22Rv1 (cell line): ENCODE data around the gene TNP1.

Experiments used
- H3K27ac ChIP-seq: fragments of 450-650 bp; 2 replicates; pipeline ENCODE4 v1.5.1; 2017
- ZFX ChIP-seq: fragments of 450-650 bp; IDR thresholded peaks from 2 replicates; pipeline ENCODE4 v1.6.1; 2017; ENCODE audit warnings: antibody characterized with exemption, borderline replicate concordance
- TF ChIP-seq, protein P1 (sequence below): fragments of 450-650 bp; IDR thresholded peaks from 2 replicates; pipeline ENCODE4 v1.5.1; 2017; ENCODE audit warnings: mild to moderate bottlenecking

TNP1 gene

DNA sequence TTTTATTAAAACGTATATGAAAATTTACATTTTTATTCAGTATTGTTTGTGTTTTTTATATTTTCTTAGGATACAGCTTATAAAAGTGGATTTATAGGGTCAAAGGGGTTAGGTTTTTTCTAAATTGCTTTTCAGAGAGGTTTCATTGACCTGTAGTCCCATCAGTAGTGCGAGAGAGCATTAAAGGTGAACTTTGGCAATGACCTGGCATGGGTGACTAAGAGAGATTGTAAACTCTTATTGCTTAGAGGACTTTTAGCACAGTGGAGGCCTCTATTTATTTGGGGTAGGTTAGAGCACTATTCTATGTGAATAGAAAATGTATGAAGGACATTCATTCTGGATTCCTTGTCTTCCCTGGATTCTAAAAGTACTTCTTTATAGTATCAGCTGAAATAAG, 16.0 kb upstream of the TNP1 start:
- TF ChIP-seq, protein P1, sequence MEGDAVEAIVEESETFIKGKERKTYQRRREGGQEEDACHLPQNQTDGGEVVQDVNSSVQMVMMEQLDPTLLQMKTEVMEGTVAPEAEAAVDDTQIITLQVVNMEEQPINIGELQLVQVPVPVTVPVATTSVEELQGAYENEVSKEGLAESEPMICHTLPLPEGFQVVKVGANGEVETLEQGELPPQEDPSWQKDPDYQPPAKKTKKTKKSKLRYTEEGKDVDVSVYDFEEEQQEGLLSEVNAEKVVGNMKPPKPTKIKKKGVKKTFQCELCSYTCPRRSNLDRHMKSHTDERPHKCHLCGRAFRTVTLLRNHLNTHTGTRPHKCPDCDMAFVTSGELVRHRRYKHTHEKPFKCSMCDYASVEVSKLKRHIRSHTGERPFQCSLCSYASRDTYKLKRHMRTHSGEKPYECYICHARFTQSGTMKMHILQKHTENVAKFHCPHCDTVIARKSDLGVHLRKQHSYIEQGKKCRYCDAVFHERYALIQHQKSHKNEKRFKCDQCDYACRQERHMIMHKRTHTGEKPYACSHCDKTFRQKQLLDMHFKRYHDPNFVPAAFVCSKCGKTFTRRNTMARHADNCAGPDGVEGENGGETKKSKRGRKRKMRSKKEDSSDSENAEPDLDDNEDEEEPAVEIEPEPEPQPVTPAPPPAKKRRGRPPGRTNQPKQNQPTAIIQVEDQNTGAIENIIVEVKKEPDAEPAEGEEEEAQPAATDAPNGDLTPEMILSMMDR: no peak
- TF ChIP-seq ZFX: no peak

DNA sequence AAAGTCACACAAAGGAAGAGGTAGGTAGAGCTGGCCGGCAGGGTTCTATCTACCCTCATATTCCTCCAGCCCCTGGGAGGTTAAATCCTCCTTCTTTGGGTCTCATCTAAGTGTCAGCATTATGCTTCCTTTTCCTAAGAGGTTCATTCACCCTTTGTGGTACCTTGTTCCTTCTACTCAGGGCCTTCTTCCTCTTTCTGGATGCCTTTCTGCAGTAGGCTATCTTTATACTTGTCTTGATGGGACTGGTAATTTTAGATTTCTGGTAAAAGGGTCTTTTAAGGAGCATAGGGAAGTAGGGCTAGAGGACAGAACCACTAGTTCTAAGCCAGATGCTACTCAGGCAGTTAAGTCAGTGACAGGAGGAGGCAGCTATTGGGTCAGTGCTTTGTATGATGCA, 13.7 kb upstream of the TNP1 start:
- TF ChIP-seq, protein P1: no peak
- no peak for TF ChIP-seq ZFX
- H3K27ac ChIP-seq: no peak overlapping the region

More for the DNA sequence above, 16.0 kb upstream of the TNP1 start:
- H3K27ac ChIP-seq: no peak overlapping the region

DNA sequence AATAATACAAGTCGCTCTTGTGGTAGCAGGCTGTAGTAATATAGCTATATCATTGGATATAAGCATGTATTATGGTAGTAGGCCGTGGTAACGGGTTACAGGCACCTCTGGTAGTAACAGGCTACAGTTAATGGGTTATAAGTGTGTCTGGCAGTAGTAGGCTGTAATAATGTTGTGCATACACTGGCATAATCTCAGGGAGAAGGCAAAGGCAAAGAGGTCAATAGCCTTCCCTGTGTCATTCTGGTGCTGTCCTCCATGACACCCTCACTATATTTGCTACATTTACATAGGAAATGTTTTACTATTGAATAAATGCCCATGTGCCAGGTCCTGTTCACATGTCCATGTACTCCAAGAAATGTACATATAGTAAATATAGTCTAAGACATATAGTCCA, 12.8 kb upstream of the TNP1 start:
- H3K27ac ChIP-seq: no peak overlapping the region
- no peak for TF ChIP-seq ZFX
- TF ChIP-seq, protein P1: no peak

DNA sequence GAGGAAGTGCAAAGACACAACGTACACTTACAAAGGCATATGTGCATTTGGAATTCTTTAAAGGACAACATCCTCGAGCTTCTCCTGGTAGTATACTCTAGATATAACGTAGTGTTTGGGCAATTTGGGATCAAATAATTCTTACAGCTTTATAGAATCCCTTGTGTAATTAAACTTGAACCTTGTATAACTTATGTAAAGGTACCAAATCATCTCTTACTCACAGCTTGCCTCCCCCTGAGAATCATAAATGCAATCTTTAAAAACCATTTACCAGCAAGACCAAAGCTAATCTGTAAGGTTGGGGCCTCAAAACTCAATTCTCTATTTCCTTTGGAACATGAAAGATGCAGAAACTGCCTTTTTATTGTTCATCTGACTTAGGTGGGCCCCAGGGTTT, 12.2 kb upstream of the TNP1 start:
- no peak overlapping the region for H3K27ac ChIP-seq
- TF ChIP-seq, protein P1: no peak
- TF ChIP-seq ZFX: no peak

DNA sequence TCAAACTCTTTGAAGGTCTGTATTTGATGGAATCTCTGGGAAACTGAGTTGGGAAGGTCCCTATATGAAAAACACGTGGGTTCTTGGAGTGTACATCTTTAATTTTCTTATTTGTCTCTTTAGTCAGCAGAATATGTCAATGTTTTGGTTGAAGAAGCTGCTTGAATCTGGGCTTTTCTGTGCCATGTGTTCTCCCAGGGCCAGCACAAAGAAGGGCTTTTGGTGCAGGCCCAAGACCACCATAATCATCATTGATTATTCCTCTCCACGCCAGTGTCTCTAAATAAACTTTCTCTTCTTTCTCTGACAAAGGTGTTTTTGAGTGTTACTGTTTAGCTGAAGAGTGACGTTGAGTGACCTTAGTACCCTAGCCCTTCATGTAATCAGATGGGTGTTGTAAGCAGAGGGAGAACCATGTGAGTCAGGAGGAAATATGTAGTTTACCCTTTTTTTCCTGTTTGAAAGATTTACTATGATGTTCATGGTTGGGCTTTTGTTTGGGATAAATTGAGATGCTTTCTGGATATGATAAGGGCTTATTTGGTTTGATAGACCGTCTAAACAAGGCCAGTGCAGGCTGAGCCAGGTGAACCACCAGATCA, 11.6 kb upstream of the TNP1 start:
- TF ChIP-seq, protein P1: no peak
- TF ChIP-seq ZFX: no peak

DNA sequence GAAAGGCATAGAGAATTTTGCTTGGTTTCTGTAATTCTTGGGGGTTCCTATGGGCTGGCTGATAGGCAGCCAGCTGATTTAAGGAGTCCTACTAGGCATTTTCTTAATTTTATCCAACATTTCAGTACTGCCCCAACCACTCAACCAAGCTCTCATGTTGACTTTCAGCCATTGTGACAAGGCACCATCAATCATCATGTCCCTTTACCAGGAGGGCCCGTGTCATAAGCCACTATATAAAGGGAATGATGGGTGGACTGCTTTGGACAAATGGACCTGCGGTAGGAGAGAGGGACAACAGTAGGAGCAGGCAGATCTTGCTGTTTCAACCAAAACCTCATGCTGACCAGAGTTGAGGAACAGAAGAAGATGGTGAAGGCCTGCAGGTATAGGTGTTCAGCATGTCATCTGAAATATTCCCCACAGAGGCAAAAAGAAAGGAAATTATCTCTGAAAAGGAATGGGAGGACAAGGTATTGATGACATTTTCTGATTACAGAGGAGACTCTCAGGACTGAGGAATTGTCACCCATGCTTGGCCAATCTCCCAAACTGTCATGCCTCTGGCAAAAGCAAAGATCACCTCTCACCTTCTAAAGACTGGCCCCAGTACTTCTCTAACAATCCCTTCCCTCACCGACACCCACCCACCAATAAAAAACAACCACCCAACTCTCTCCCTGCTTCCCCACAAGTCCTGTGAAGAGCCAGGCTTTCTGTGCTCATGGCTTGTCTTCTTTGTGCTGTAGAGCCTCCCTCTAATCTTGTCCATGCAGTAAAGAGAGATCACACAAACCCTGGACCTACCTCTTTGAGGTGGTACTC, 10.9 kb upstream of the TNP1 start:
- no peak for TF ChIP-seq ZFX
- TF ChIP-seq, protein P1: no peak
- no peak overlapping the region for H3K27ac ChIP-seq

More for the DNA sequence above, 11.6 kb upstream of the TNP1 start:
- H3K27ac ChIP-seq: no peak overlapping the region

DNA sequence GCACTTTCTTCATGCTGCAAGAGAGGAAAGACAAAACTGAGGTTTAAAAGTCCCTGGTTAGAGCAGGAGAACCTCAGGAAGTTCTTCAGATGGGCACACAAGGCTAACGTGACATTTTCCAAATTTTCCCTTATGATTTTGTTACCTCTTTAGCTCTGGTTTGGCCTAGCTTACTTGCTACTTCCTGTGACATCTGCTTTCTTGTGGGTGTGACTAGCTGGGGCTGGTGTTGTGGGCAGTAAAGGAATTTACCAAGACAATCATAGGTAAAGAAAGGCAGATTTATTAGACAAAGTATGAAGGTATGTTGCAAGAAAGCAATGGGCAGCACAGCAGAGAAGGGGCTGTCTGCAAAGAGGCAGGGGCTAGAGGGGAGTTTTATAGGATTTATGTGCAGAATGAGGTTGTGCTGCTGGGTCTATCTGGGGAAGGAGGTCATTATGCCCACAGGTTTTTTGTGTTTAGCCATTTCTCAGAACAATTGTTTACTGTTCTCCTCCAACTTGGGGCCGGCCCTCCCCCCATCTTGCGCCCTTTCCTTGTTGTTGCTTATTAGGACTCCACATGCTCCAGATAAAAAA, 6.7 kb upstream of the TNP1 start:
- H3K27ac ChIP-seq: no peak overlapping the region
- no peak for TF ChIP-seq ZFX
- TF ChIP-seq, protein P1: no peak
